Parathyroid adenoma (tissue), 2 donors: ENCODE data around the gene STARD13.

ENCODE experiments used
- H2AFZ ChIP-seq: fragments of 300-600 bp; sonication (generic); one replicate; pipeline ENCODE4 v1.7.0; 2017; ENCODE audit warnings: antibody characterized with exemption, mild to moderate bottlenecking
- H3K27ac ChIP-seq: fragments of 300-600 bp; sonication (generic); one replicate; pipeline ENCODE4 v1.7.0; 2017
- H3K27me3 ChIP-seq: fragments of 300-600 bp; sonication (generic); one replicate; pipeline ENCODE4 v1.7.0; 2017; ENCODE audit warnings: low read length; ENCODE audit not compliant: control insufficient read depth, insufficient read depth
- H3K36me3 ChIP-seq: fragments of 300-600 bp; sonication (generic); one replicate; pipeline ENCODE4 v1.7.0; 2017; ENCODE audit warnings: low read length; ENCODE audit not compliant: control insufficient read depth, insufficient read depth
- H3K4me1 ChIP-seq: fragments of 300-600 bp; sonication (generic); one replicate; pipeline ENCODE4 v1.7.0; 2017; ENCODE audit warnings: control low read depth
- H3K4me2 ChIP-seq: fragments of 300-600 bp; sonication (generic); one replicate; pipeline ENCODE4 v1.7.0; 2017; ENCODE audit warnings: low read length
- H3K4me3 ChIP-seq: fragments of 300-600 bp; sonication (generic); one replicate; pipeline ENCODE4 v1.7.0; 2017; ENCODE audit warnings: low read depth, low read length
- H3K79me2 ChIP-seq: fragments of 300-600 bp; sonication (generic); one replicate; pipeline ENCODE4 v1.7.0; 2017; ENCODE audit warnings: control low read depth
- H3K9ac ChIP-seq: fragments of 300-600 bp; sonication (generic); one replicate; pipeline ENCODE4 v1.7.0; 2017; ENCODE audit warnings: mild to moderate bottlenecking
- H3K9me3 ChIP-seq: fragments of 300-600 bp; sonication (generic); one replicate; pipeline ENCODE4 v1.7.0; 2017; ENCODE audit warnings: low read length; ENCODE audit not compliant: control insufficient read depth
- CTCF ChIP-seq: fragments of 300-600 bp; sonication (generic); IDR thresholded peaks from one replicate; pipeline ENCODE4 v1.7.0; 2017; ENCODE audit warnings: antibody characterized with exemption, mild to moderate bottlenecking
- donor health status: primary hyperparathyroidism.

STARD13 gene

GRCh38 chr13:33322965-33323668, 37.6 kb upstream of the STARD13 start:
- no peak for TF ChIP-seq CTCF
- no peaks in the 10 kb centered on the region for H3K36me3 ChIP-seq
- peaks cover 2% of the 10 kb centered on the region for H3K4me1 ChIP-seq
- H2AFZ ChIP-seq, result no peak overlapping the region
- H3K79me2 ChIP-seq, result no peaks in the 10 kb centered on the region
- H3K27me3 ChIP-seq, result no peaks in the 10 kb centered on the region
- no peaks in the 10 kb centered on the region for H3K9me3 ChIP-seq
- H3K27ac ChIP-seq, result no peak overlapping the region
- H3K9ac ChIP-seq, result no peak overlapping the region
- no peak overlapping the region for H3K4me3 ChIP-seq
- H3K4me2 ChIP-seq, result no peak overlapping the region

- no peaks in the 10 kb centered on the region for H3K9me3 ChIP-seq
- H3K4me2 ChIP-seq, result peak overlapping the region; percentile 50
- H3K79me2 ChIP-seq, result no peaks in the 10 kb centered on the region
- no peak overlapping the region for H3K27ac ChIP-seq
- no peaks in the 10 kb centered on the region for H3K36me3 ChIP-seq
- H3K27me3 ChIP-seq, result no peaks in the 10 kb centered on the region
- H2AFZ ChIP-seq, result peak overlapping the region; percentile 35
- no peak overlapping the region for H3K9ac ChIP-seq
- peaks cover 2% of the 10 kb centered on the region for H3K4me1 ChIP-seq
- H3K4me3 ChIP-seq, result no peak overlapping the region
- TF ChIP-seq CTCF, result no peak
These were observed 36.9 kb upstream of the STARD13 start for GRCh38 chr13:33322543-33322809.

- H3K9me3 ChIP-seq, result no peaks in the 10 kb centered on the region
- peak overlapping the region; percentile 35 for H2AFZ ChIP-seq
- no peak overlapping the region for H3K4me3 ChIP-seq
- no peak overlapping the region for H3K27ac ChIP-seq
- TF ChIP-seq CTCF, result no peak
- no peak overlapping the region for H3K9ac ChIP-seq
- peak overlapping the region; percentile 50 for H3K4me2 ChIP-seq
- peaks cover 2% of the 10 kb centered on the region for H3K4me1 ChIP-seq
- H3K27me3 ChIP-seq, result no peaks in the 10 kb centered on the region
- H3K36me3 ChIP-seq, result no peaks in the 10 kb centered on the region
- H3K79me2 ChIP-seq, result no peaks in the 10 kb centered on the region
These were observed 36.4 kb upstream of the STARD13 start for GRCh38 chr13:33321686-33322542.

- H3K79me2 ChIP-seq, result no peaks in the 10 kb centered on the region
- H3K27me3 ChIP-seq, result no peaks in the 10 kb centered on the region
- H2AFZ ChIP-seq, result no peak overlapping the region
- peaks cover 2% of the 10 kb centered on the region for H3K4me1 ChIP-seq
- no peak overlapping the region for H3K27ac ChIP-seq
- no peaks in the 10 kb centered on the region for H3K36me3 ChIP-seq
- H3K9me3 ChIP-seq, result no peaks in the 10 kb centered on the region
- no peak overlapping the region for H3K4me3 ChIP-seq
- no peak overlapping the region for H3K9ac ChIP-seq
- H3K4me2 ChIP-seq, result no peak overlapping the region
- TF ChIP-seq CTCF, result no peak
These were observed 34.3 kb upstream of the STARD13 start for GRCh38 chr13:33319859-33320258.
